Liver (tissue), 9 donors: ENCODE results near the gene SDHB. TPM values are rescaled to one million over a fixed set of nuclear protein-coding genes. Genes with fewer than 3 reads are reported as not detected.

Experiments
- DNase-seq: peaks from one replicate; pipeline ENCODE4 v3.0.0-alpha.2; 2017; ENCODE audit warnings: low spot score
- H3K27ac ChIP-seq, 2 donors: one replicate each; pipeline ENCODE4 v1.7.0; 2013; ENCODE audit warnings: inconsistent platforms in 2 of 2, low read length in 2 of 2, control low read depth in 1 of 2, low read depth in 1 of 2, mild to moderate bottlenecking in 1 of 2
- H3K27me3 ChIP-seq, 4 donors: one replicate each; pipeline versions ENCODE4 v1.6.1 to v1.7.0; 2013; ENCODE audit warnings: low read length in 3 of 4, inconsistent platforms in 1 of 4, mild to moderate bottlenecking in 1 of 4, moderate library complexity in 1 of 4; ENCODE audit not compliant: control insufficient read depth in 4 of 4, insufficient read depth in 4 of 4
- H3K36me3 ChIP-seq, 4 donors: one replicate each; pipeline versions ENCODE4 v1.6.1 to v1.7.0; 2013; ENCODE audit warnings: low read length in 3 of 4, mild to moderate bottlenecking in 3 of 4, low read depth in 1 of 4, moderate library complexity in 1 of 4; ENCODE audit not compliant: control insufficient read depth in 4 of 4, insufficient read depth in 3 of 4
- H3K4me1 ChIP-seq, 4 donors: one replicate each; pipeline versions ENCODE4 v1.6.1 to v1.7.0; 2013; ENCODE audit warnings: low read length in 3 of 4, mild to moderate bottlenecking in 3 of 4, moderate library complexity in 1 of 4; ENCODE audit not compliant: control insufficient read depth in 4 of 4, insufficient read depth in 4 of 4
- H3K4me3 ChIP-seq, 3 donors: one replicate each; pipeline versions ENCODE4 v1.6.1 to v1.7.0; 2013; ENCODE audit warnings: low read length in 3 of 3, control low read depth in 1 of 3, low read depth in 1 of 3, mild to moderate bottlenecking in 1 of 3
- H3K9ac ChIP-seq, 2 donors: one replicate each; pipeline ENCODE4 v1.7.0; 2013; ENCODE audit warnings: low read length in 2 of 2, mild to moderate bottlenecking in 2 of 2, moderate library complexity in 2 of 2, control low read depth in 1 of 2, low read depth in 1 of 2
- H3K9me3 ChIP-seq, 4 donors: one replicate each; pipeline versions ENCODE4 v1.6.1 to v1.7.0; 2013; ENCODE audit warnings: low read length in 3 of 4; ENCODE audit not compliant: control insufficient read depth in 4 of 4
- ATF3 ChIP-seq: IDR thresholded peaks from 2 replicates; pipeline ENCODE4 v1.6.1; 2016; ENCODE audit warnings: antibody characterized with exemption
- CTCF ChIP-seq: fragments of 150-350 bp; IDR thresholded peaks from 2 replicates; pipeline ENCODE4 v1.5.1; 2017; ENCODE audit warnings: improper control_type of control experiment, low read depth, low read length; ENCODE audit not compliant: missing input control
- EGR1 ChIP-seq, 2 donors: IDR thresholded peaks; 2 replicates each; pipeline ENCODE4 v1.6.1; 2016 to 2018; ENCODE audit warnings: antibody characterized with exemption in 2 of 2, low read depth in 2 of 2
- FOXA1 ChIP-seq: IDR thresholded peaks from 2 replicates; pipeline ENCODE4 v1.6.1; 2016; ENCODE audit warnings: antibody characterized with exemption
- FOXA2 ChIP-seq: IDR thresholded peaks from 2 replicates; pipeline ENCODE4 v1.6.1; 2016; ENCODE audit warnings: antibody characterized with exemption
- HNF4G ChIP-seq: IDR thresholded peaks from 2 replicates; pipeline ENCODE4 v1.6.1; 2016; ENCODE audit warnings: antibody characterized with exemption
- MAX ChIP-seq: IDR thresholded peaks from 2 replicates; pipeline ENCODE4 v1.6.1; 2016; ENCODE audit warnings: antibody characterized with exemption
- RAD21 ChIP-seq, 2 donors: IDR thresholded peaks; 2 replicates each; pipeline ENCODE4 v1.6.1; 2016; ENCODE audit warnings: antibody characterized with exemption in 2 of 2, mild to moderate bottlenecking in 2 of 2
- SP1 ChIP-seq: IDR thresholded peaks from 2 replicates; pipeline ENCODE4 v1.6.1; 2018; ENCODE audit warnings: antibody characterized with exemption, mild to moderate bottlenecking
- YY1 ChIP-seq: IDR thresholded peaks from 2 replicates; pipeline ENCODE4 v1.6.1; 2016; ENCODE audit warnings: antibody characterized with exemption, mild to moderate bottlenecking
- WGBS: extraction: QIAGEN DNeasy Blood & Tissue Kit; methylation state at CpG from one replicate; pipeline ENCODE4 v1.1.7; 2013; 5-methylcytosine and 5-hydroxymethylcytosine counted together
- polyA plus RNA-seq, 2 donors: library from polyadenylated mRNA; stranded (reverse) in 1 of 2; unstranded in 1 of 2; fragments of 200-250 nt in 1 of 2; fragments of >200 nt in 1 of 2; fragmentation: Nextera tagmentation in 1 of 2; extraction: Ambion mirVana in 1 of 2; gene quantifications; one replicate each; pipeline versions ENCODE4 v1.2.1 to v1.2.3, GENCODE V29; 2013 to 2015
- total RNA-seq, 2 donors: library from RNA; depleted of rRNA; stranded (reverse); fragments of >200 nt; gene quantifications; one replicate each; pipeline ENCODE4 v1.2.3, GENCODE V29; 2014
- donor health status: healthy.
- donor health status: healthy.
- donor health status: healthy.
- donor health status: healthy.
- donor health status: healthy.

The SDHB gene
- total and polyA plus RNA-seq, 4 donors: 73.9 to 279 (median 172) TPM

- peaks cover 2 to 23% (median 6%) of the 10 kb centered on the region in 4 donors for H3K36me3 ChIP-seq
- H3K27me3 ChIP-seq: no peaks in the 10 kb centered on the region
- WGBS: 96% methylated on average over 9 of the region's 9 CpGs
- no peak for DNase-seq
- no peak for TF ChIP-seq SP1
- no peaks in the 10 kb centered on the region for H3K9me3 ChIP-seq
- H3K27ac ChIP-seq: no peak overlapping the region
- H3K4me3 ChIP-seq: no peak overlapping the region
- no peaks in the 10 kb centered on the region for H3K4me1 ChIP-seq
- no peak overlapping the region for H3K9ac ChIP-seq
Observed at GRCh38 chr1:16992675-16993074, 61.2 kb downstream of the SDHB start.

GRCh38 chr1:16992102-16992501, 61.7 kb downstream of the SDHB start:
- H3K4me1 ChIP-seq: no peaks in the 10 kb centered on the region
- no peaks in the 10 kb centered on the region for H3K27me3 ChIP-seq
- no peak overlapping the region for H3K9ac ChIP-seq
- H3K27ac ChIP-seq: no peak overlapping the region
- WGBS: 96% methylated on average over 12 of the region's 12 CpGs
- no peak for TF ChIP-seq MAX
- TF ChIP-seq YY1: no peak
- no peak for TF ChIP-seq ATF3
- no peak for TF ChIP-seq FOXA2
- TF ChIP-seq EGR1 (IDR thresholded peaks at IDR 0.05; ENCODE audit: low read depth in 2 of 2): no peak
- peaks cover 2 to 26% (median 7%) of the 10 kb centered on the region in 4 donors for H3K36me3 ChIP-seq
- DNase-seq: no peak
- no peak overlapping the region for H3K4me3 ChIP-seq
- no peaks in the 10 kb centered on the region for H3K9me3 ChIP-seq

DNA sequence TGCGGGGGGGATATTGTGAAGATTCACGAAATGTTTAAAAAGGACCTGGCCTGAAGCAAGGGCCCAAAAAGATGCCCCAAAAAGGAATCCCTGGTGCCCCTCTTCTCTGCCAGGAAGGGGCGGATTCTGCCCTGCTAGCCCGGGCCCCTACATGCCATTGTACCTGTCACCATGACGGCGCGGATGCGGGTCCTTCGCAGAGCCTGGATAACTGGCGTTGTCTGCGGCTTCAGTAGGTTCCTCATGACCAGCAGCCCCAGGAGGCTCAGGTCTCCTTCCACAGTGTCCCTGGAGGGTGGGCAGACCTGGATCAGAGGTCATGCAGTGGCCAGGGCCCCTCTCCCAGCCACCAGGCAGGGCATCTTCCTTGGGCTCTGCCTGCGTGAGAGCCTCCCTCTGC, 62.3 kb downstream of the SDHB start:
- 98% methylated on average over 12 of the region's 12 CpGs for WGBS
- Histone ChIP-seq H3K36me3 (peaks cover 2 to 22% (median 9%) of the 10 kb centered on the region in 4 donors), H3K9ac (no peak overlapping the region), H3K27ac (no peak overlapping the region), H3K4me1 (no peaks in the 10 kb centered on the region), H3K27me3 (no peaks in the 10 kb centered on the region), H3K9me3 (no peaks in the 10 kb centered on the region), H3K4me3 (no peak overlapping the region)
- DNase-seq: no peak
- TF ChIP-seq RAD21 (IDR thresholded peaks at IDR 0.05) (no peak), FOXA1 (no peak)

DNA sequence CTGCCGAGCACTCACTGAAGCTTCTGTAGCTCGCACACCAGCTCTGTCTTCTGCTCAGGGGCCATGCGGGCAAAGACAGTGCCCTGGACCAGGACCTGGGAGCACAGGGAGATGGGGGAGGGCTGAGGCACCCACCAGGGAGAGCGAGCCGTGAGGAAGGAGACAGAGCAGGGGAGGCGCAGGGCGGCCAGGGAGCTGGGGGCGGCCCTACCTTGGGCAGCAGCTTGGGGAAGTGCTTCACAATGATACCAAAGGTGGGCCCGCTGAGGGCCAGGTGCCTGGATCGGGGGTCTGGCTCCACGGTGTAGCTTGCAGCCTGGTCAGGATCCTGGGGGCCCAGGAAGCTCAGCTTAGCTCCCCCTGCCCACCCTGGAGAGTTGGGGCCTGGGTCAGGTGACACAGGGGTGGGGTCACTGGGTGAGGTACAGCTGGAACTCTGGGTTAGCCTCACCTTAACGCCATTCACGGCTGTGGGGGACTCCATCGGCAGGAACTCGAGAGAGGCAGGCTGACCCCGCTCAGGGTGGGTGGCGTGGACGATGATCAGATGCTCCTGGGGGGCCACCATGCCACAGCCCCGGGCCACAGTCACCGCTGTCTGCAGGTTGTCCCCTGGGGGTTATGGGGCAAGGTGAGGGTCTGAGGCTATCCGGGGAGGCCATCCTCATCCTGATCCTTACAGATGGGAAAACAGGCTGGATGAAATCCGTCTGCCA, 64.0 kb downstream of the SDHB start:
- no peak for DNase-seq
- TF ChIP-seq ATF3 (no peak), CTCF (no peak), MAX (no peak), HNF4G (no peak)
- Histone ChIP-seq H3K9ac (no peak overlapping the region), H3K27ac (no peak overlapping the region), H3K9me3 (no peaks in the 10 kb centered on the region), H3K27me3 (no peaks in the 10 kb centered on the region), H3K4me1 (no peaks in the 10 kb centered on the region), H3K36me3 (peaks cover 2 to 23% (median 8%) of the 10 kb centered on the region in 4 donors), H3K4me3 (no peak overlapping the region)
- 97% methylated on average over 22 of the region's 22 CpGs for WGBS
